Natural killer cell (primary cell): ENCODE measurements around the gene RGS16. TPM values are rescaled to one million over a fixed set of nuclear protein-coding genes. Genes with fewer than 3 reads are reported as not detected.
A peak's percentile ranks its signal among the peaks of the same experiment; 100 is the strongest.
"Not testable (repeated sequence)": the region's sequence is repeated elsewhere in the genome, so short reads cannot be mapped to it uniquely, and the experiment has no call there.

Source experiments
- ATAC-seq, 3 donors: fragments of 150-1000 bp in 2 of 3; fragments of 200-7000 bp in 1 of 3; cut with Tn5 transposase; 1 replicate in 1 of 3; 2 replicates in 2 of 3; pipeline ENCODE4 v1.10.0; 2021; ENCODE audit warnings: mild to moderate bottlenecking in 2 of 3, moderate library complexity in 2 of 3
- DNase-seq, 2 donors: peaks; one replicate each; pipeline versions ENCODE4 v3.0.0 to v3.0.0-alpha.2; 2013 to 2021; ENCODE audit warnings: mixed read lengths in 1 of 2
- H3K27ac ChIP-seq: one replicate; pipeline ENCODE4 v1.5.1; 2013; ENCODE audit warnings: mild to moderate bottlenecking, low read length
- H3K27me3 ChIP-seq: one replicate; pipeline ENCODE4 v1.6.1; 2013; ENCODE audit warnings: low read length; ENCODE audit not compliant: control insufficient read depth, insufficient read depth
- H3K36me3 ChIP-seq: one replicate; pipeline ENCODE4 v1.6.1; 2013; ENCODE audit warnings: low read length; ENCODE audit not compliant: control insufficient read depth, insufficient read depth
- H3K4me1 ChIP-seq: one replicate; pipeline ENCODE4 v1.6.1; 2013; ENCODE audit warnings: low read length; ENCODE audit not compliant: control insufficient read depth, insufficient read depth
- H3K4me3 ChIP-seq: one replicate; pipeline ENCODE4 v1.5.1; 2013; ENCODE audit warnings: low read length
- H3K9me3 ChIP-seq: one replicate; pipeline ENCODE4 v1.6.1; 2013; ENCODE audit warnings: low read length; ENCODE audit not compliant: control insufficient read depth, insufficient read depth
- H3K27ac Mint-ChIP-seq, 2 donors: one replicate each; pipeline ENCODE4 v1.8.0; 2022; ENCODE audit warnings: mild to moderate bottlenecking in 2 of 2, mixed read lengths in 2 of 2, moderate library complexity in 1 of 2
- H3K27me3 Mint-ChIP-seq, 2 donors: one replicate each; pipeline ENCODE4 v1.8.0; 2022; ENCODE audit warnings: low read depth in 2 of 2, mixed read lengths in 2 of 2
- H3K36me3 Mint-ChIP-seq: one replicate; pipeline ENCODE4 v1.8.0; 2022; ENCODE audit warnings: mixed read lengths
- H3K4me1 Mint-ChIP-seq, 2 donors: one replicate each; pipeline ENCODE4 v1.8.0; 2022; ENCODE audit warnings: mixed read lengths in 2 of 2
- H3K4me3 Mint-ChIP-seq: one replicate; pipeline ENCODE4 v1.8.0; 2022; ENCODE audit warnings: mild to moderate bottlenecking, moderate library complexity, mixed read lengths
- H3K9me3 Mint-ChIP-seq, 2 donors: one replicate each; pipeline ENCODE4 v1.8.0; 2022; ENCODE audit warnings: mixed read lengths in 2 of 2
- CTCF ChIP-seq: fragments of 200-600 bp; IDR thresholded peaks from one replicate; pipeline ENCODE4 v1.8.0; 2022; ENCODE audit warnings: antibody characterized with exemption
- WGBS: methylation state at CpG from one replicate; pipeline ENCODE4 v1.1.7; 2013; ENCODE audit warnings: missing lambda C conversion rate; ENCODE audit not compliant: insufficient coverage; 5-methylcytosine and 5-hydroxymethylcytosine counted together
- intact Hi-C: fragments of 100-400 bp; cut with micrococcal nuclease; formaldehyde crosslinking; loops from one replicate; pipeline ENCODE4 v1.14.2; 2022
- total RNA-seq, 4 donors: library from RNA; stranded (reverse); fragments of 120-200 nt in 1 of 4; gene quantifications; one replicate each; pipeline versions ENCODE4 v1.2.3 to v1.2.4, GENCODE V29; 2013 to 2022

Gene RGS16
- total RNA-seq, 3 donors from 2014 or later (not counting 1 experiment from before 2014, with no cell fraction given), result 1.3 to 9.6 (median 4.2) TPM

GRCh38 chr1:182634306-182635072 lies 30.3 kb upstream of the RGS16 start:
- 93% methylated on average over 9 of the region's 9 CpGs for WGBS
- H3K4me3 Mint-ChIP-seq, result no peak overlapping the region
- peaks cover 28 to 30% of the 10 kb centered on the region in 2 donors for H3K4me1 Mint-ChIP-seq
- no peak overlapping the region for H3K27ac Mint-ChIP-seq
- no peaks in the 10 kb centered on the region for H3K36me3 Mint-ChIP-seq
- DNase-seq, result no peak
- H3K9me3 Mint-ChIP-seq, result no peaks in the 10 kb centered on the region
- Histone ChIP-seq H3K4me1 (peaks cover 13% of the 10 kb centered on the region), H3K4me3 (no peak overlapping the region), H3K36me3 (no peaks in the 10 kb centered on the region), H3K27me3 (no peaks in the 10 kb centered on the region), H3K27ac (no peak overlapping the region), H3K9me3 (no peaks in the 10 kb centered on the region)
- no peak for ATAC-seq
- H3K27me3 Mint-ChIP-seq, result peaks cover 43 to 62% of the 10 kb centered on the region in 2 donors
- no peak for TF ChIP-seq CTCF
- intact Hi-C loops, result no loop called here

- intact Hi-C loops, result no loop called here
- Histone ChIP-seq H3K27ac (no peak overlapping the region), H3K4me3 (no peak overlapping the region), H3K9me3 (no peaks in the 10 kb centered on the region), H3K27me3 (no peaks in the 10 kb centered on the region), H3K36me3 (no peaks in the 10 kb centered on the region), H3K4me1 (peaks cover 18% of the 10 kb centered on the region)
- H3K4me3 Mint-ChIP-seq, result no peak overlapping the region
- H3K27me3 Mint-ChIP-seq, result peaks cover 50 to 69% of the 10 kb centered on the region in 2 donors
- H3K27ac Mint-ChIP-seq, result no peak overlapping the region
- H3K36me3 Mint-ChIP-seq, result no peaks in the 10 kb centered on the region
- WGBS, result 79% methylated on average over 11 of the region's 11 CpGs
- no peak for DNase-seq
- TF ChIP-seq CTCF, result no peak
- no peaks in the 10 kb centered on the region for H3K9me3 Mint-ChIP-seq
- ATAC-seq, result no peak
- H3K4me1 Mint-ChIP-seq, result peaks cover 35 to 37% of the 10 kb centered on the region in 2 donors
Measured at GRCh38 chr1:182633657-182634281, 29.6 kb upstream of the RGS16 start.

- H3K4me3 Mint-ChIP-seq, result no peak overlapping the region
- no peak overlapping the region for H3K27ac ChIP-seq
- no peaks in the 10 kb centered on the region for H3K9me3 Mint-ChIP-seq
- peaks cover 18% of the 10 kb centered on the region for H3K4me1 ChIP-seq
- no peaks in the 10 kb centered on the region for H3K36me3 Mint-ChIP-seq
- H3K9me3 ChIP-seq, result no peaks in the 10 kb centered on the region
- no peak for DNase-seq
- peaks cover 53 to 76% of the 10 kb centered on the region in 2 donors for H3K27me3 Mint-ChIP-seq
- ATAC-seq, result no peak
- H3K27me3 ChIP-seq, result no peaks in the 10 kb centered on the region
- H3K4me3 ChIP-seq, result no peak overlapping the region
- intact Hi-C loops, result no loop called here
- peaks cover 38% of the 10 kb centered on the region in 2 donors for H3K4me1 Mint-ChIP-seq
- no peak for TF ChIP-seq CTCF
- no peak overlapping the region for H3K27ac Mint-ChIP-seq
- H3K36me3 ChIP-seq, result no peaks in the 10 kb centered on the region
Measured at GRCh38 chr1:182633031-182633430, 28.8 kb upstream of the RGS16 start.

- peaks cover 18% of the 10 kb centered on the region for H3K4me1 ChIP-seq
- ATAC-seq, H3K27ac ChIP-seq, H3K9me3 ChIP-seq, intact Hi-C loops, H3K36me3 Mint-ChIP-seq, H3K4me3 Mint-ChIP-seq, H3K9me3 Mint-ChIP-seq, H3K27me3 ChIP-seq, H3K36me3 ChIP-seq, H3K4me3 ChIP-seq, H3K27ac Mint-ChIP-seq: not testable (repeated sequence)
- peak in 1 of 2 donors; percentile 19 for DNase-seq
- Mint-ChIP-seq H3K4me1 (peaks cover 38% of the 10 kb centered on the region in 2 donors), H3K27me3 (peaks cover 51 to 76% of the 10 kb centered on the region in 2 donors)
- 44% methylated on average over 11 of the region's 12 CpGs for WGBS
Measured at GRCh38 chr1:182632441-182632857, 28.3 kb upstream of the RGS16 start.
